Adipocyte (in vitro differentiated cells): ENCODE results near the gene PYROXD2.
"Not testable (repeated sequence)": the region's sequence is repeated elsewhere in the genome, so short reads cannot be mapped to it uniquely, and the experiment has no call there.

Source experiments
- DNase-seq: peaks from one replicate; pipeline ENCODE4 v3.0.0-alpha.2; 2015; ENCODE audit warnings: low read depth
- H3K27me3 ChIP-seq: replicated peaks from 2 replicates; pipeline ENCODE4 v1.7.0; 2013; ENCODE audit warnings: mild to moderate bottlenecking, low read length, moderate library complexity; ENCODE audit not compliant: control insufficient read depth, insufficient read depth
- H3K36me3 ChIP-seq: 2 replicates; pipeline ENCODE4 v1.7.0; 2013; ENCODE audit warnings: low read length, mild to moderate bottlenecking, moderate library complexity; ENCODE audit not compliant: control insufficient read depth, insufficient read depth, severe bottlenecking
- H3K4me1 ChIP-seq: 2 replicates; pipeline ENCODE4 v1.7.0; 2013; ENCODE audit warnings: mild to moderate bottlenecking, low read length, moderate library complexity; ENCODE audit not compliant: control insufficient read depth, insufficient read depth
- H3K4me3 ChIP-seq: 2 replicates; pipeline ENCODE4 v1.7.0; 2013; ENCODE audit warnings: mild to moderate bottlenecking, low read length, moderate library complexity
- H3K9ac ChIP-seq: 2 replicates; pipeline ENCODE4 v1.7.0; 2013; ENCODE audit warnings: mild to moderate bottlenecking, low read length, moderate library complexity
- H3K9me3 ChIP-seq: 2 replicates; pipeline ENCODE4 v1.7.0; 2013; ENCODE audit warnings: mild to moderate bottlenecking, low read length, moderate library complexity; ENCODE audit not compliant: control insufficient read depth

PYROXD2 gene

DNA sequence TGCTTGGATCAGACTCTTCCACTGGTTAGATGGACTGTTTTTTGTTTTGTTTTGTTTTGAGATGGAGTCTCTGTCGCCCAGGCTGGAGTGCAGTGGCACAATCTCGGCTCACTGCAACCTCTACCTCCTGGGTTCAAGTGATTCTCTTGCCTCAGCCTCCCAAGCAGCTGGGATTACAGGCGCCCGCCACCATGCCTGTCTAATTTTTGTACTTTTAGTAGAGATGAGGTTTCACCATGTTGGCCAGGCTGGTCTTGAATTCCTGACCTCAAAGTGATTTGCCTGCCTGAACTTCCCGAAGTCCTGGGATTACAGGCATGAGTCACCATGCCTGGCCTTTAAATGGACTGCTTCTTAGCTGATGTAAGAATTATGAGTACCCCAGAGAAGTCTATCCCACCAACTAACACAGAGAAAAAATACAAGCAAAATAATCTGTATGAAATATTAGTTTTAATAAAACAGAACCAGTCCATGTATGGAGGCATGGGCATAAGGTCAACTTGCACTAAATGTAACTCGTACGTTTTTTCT, 31.8 kb downstream of the PYROXD2 start:
- not testable (repeated sequence) for H3K36me3 ChIP-seq, H3K4me3 ChIP-seq, H3K27me3 ChIP-seq, H3K9ac ChIP-seq, H3K9me3 ChIP-seq
- H3K4me1 ChIP-seq = peaks cover 15% of the 10 kb centered on the region
- peak; percentile 50 for DNase-seq

DNA sequence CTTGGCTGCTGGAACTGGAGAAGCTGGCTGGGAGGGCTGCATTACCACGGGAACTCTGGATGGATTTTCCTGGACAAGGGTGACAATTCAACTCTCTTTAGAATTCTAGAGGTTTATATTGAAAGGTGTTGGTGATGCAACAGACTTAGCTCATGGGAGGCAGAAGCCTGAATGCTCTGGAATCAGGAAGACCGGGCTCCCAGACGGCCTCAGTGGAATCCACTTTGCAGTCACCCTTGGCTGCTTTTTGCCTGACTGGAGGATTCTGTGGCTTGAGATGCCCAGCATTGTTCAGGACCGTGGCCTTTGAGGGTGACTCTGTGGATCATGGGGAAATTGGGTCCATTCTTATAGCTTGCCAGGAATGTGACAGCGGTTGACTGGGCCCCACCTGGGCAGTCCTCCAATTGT, 32.3 kb downstream of the PYROXD2 start:
- DNase-seq = no peak
- Histone ChIP-seq H3K27me3 (no peaks in the 10 kb centered on the region), H3K9me3 (no peaks in the 10 kb centered on the region), H3K4me3 (no peak overlapping the region), H3K9ac (no peak overlapping the region), H3K4me1 (peaks cover 15% of the 10 kb centered on the region), H3K36me3 (no peaks in the 10 kb centered on the region)

DNA sequence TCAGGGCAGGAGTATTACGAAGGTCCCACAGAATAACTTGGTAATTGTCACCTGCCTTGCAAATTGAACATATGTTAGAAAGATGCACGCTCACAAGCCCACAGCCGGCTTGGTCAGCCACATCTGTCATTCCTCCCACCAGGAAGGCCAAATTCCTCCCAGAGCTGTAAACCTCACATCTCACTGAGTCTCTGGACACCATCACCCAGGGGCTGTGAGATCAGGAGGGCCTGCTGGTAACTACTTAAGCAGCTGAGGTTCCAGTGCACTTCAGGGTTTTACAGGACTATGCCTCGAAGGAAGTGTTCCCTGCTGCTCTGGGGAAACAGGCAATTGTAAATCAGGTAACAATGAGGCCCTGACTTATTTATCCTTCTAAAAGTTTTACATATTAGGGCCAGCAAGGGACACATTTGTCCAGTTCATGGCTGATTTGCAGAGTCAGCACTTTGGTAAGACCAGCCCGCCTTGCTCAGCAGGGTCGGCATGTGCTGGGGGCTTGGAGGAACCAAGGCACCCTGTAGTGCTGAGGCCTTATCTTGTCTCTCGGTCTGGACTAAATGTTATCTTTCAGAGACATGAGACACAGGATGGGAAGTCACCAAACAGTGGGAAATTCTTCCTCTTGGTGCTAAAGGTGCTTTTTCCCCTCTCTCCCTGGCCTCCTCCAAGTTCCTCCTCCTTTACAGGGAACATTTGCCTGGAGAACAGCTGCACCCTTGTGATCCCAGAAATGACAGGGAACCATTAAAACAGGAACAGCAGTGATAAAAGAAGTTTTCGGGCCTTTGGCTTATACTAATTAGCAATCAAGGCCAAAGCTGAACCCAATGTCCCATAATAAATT, 34.3 kb downstream of the PYROXD2 start:
- no peak for DNase-seq
- Histone ChIP-seq H3K9ac (no peak overlapping the region), H3K4me3 (no peak overlapping the region), H3K4me1 (peaks cover 15% of the 10 kb centered on the region), H3K9me3 (no peaks in the 10 kb centered on the region), H3K27me3 (no peaks in the 10 kb centered on the region), H3K36me3 (no peaks in the 10 kb centered on the region)

DNA sequence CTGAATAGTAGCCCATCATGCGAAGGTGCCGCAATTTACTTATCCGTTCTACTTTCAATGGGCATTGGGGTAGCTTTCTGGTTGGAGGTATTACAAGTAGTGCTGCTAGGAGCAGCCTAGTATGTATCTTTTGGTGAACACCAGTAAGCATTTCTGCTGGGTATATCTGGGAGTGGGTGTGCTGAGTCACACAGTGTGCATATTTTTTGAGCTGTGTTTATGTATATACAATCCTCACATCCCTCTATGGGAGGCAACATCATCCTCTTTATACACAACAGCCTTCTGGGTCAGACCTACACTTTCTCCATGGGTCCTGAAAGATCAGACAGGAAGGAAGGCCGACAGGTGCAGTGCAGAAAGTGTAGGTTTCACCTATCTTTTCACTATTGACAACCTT, 36.3 kb downstream of the PYROXD2 start:
- H3K36me3 ChIP-seq = no peaks in the 10 kb centered on the region
- H3K4me3 ChIP-seq = no peak overlapping the region
- no peaks in the 10 kb centered on the region for H3K27me3 ChIP-seq
- no peak overlapping the region for H3K9ac ChIP-seq
- no peaks in the 10 kb centered on the region for H3K9me3 ChIP-seq
- H3K4me1 ChIP-seq = peaks cover 25% of the 10 kb centered on the region
- peak; percentile 36 for DNase-seq

- Histone ChIP-seq H3K9ac (no peak overlapping the region), H3K4me1 (peaks cover 14% of the 10 kb centered on the region), H3K36me3 (no peaks in the 10 kb centered on the region), H3K9me3 (no peaks in the 10 kb centered on the region), H3K4me3 (no peak overlapping the region), H3K27me3 (no peaks in the 10 kb centered on the region)
- DNase-seq = no peak
These were observed 37.4 kb downstream of the PYROXD2 start for GRCh38 chr10:98377536-98377935.

DNA sequence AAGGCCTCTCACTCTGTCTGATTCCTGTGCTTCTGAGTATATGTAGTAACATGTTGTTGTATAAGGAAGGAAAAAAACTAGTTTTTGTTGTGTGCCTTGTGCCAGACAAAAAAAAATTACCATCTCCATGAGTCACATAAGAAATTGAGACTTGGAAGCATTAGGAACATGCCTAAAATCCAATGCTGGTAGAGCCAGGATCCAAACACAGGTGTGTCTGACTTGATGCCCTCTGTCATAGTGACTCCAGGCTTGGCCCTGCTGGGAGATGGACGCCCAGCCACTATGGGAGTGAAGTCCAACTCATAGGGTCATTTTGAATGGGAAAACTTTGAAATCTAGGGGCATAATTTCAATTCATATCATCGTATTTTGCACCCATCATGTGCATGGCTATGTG, 38.0 kb downstream of the PYROXD2 start:
- H3K4me1 ChIP-seq = peaks cover 11% of the 10 kb centered on the region
- DNase-seq = no peak
- no peaks in the 10 kb centered on the region for H3K9me3 ChIP-seq
- H3K4me3 ChIP-seq = no peak overlapping the region
- H3K36me3 ChIP-seq = no peaks in the 10 kb centered on the region
- H3K9ac ChIP-seq = no peak overlapping the region
- H3K27me3 ChIP-seq = no peaks in the 10 kb centered on the region

DNA sequence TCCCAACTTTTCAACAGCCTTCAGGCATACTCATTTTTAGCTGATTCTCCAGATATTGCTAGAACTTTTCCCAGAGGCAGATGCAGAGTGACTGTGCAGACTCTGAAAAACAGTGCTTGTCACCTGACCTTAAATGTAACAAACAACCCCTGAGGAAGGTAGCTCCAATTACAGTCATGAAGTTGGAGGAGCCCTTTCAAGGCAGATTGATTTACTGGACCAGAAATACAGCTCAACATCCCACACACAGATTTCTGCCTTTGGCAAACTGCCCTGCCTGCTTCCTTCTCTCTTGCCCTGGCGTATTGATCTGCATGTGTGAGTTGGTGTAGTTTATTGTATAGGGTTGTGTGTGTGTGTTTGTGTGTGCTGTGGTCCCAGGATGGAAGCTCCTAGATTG, 38.5 kb downstream of the PYROXD2 start:
- DNase-seq = no peak
- H3K27me3 ChIP-seq = no peaks in the 10 kb centered on the region
- H3K4me1 ChIP-seq = peaks cover 14% of the 10 kb centered on the region
- H3K36me3 ChIP-seq = no peaks in the 10 kb centered on the region
- H3K9me3 ChIP-seq = no peaks in the 10 kb centered on the region
- no peak overlapping the region for H3K4me3 ChIP-seq
- H3K9ac ChIP-seq = no peak overlapping the region

GRCh38 chr10:98374217-98374985, 40.6 kb downstream of the PYROXD2 start:
- no peaks in the 10 kb centered on the region for H3K9me3 ChIP-seq

GRCh38 chr10:98373260-98374040, 41.5 kb downstream of the PYROXD2 start:
- DNase-seq = no peak
- Histone ChIP-seq H3K4me1 (peaks cover 25% of the 10 kb centered on the region), H3K36me3 (no peaks in the 10 kb centered on the region), H3K4me3 (no peak overlapping the region), H3K9ac (no peak overlapping the region), H3K27me3 (no peaks in the 10 kb centered on the region), H3K9me3 (no peaks in the 10 kb centered on the region)

More at GRCh38 chr10:98374217-98374985, 40.6 kb downstream of the PYROXD2 start:
- Histone ChIP-seq H3K4me1 (peaks cover 25% of the 10 kb centered on the region), H3K9ac (no peak overlapping the region), H3K4me3 (no peak overlapping the region), H3K36me3 (no peaks in the 10 kb centered on the region), H3K27me3 (no peaks in the 10 kb centered on the region)
- peak; percentile 44 for DNase-seq

DNA sequence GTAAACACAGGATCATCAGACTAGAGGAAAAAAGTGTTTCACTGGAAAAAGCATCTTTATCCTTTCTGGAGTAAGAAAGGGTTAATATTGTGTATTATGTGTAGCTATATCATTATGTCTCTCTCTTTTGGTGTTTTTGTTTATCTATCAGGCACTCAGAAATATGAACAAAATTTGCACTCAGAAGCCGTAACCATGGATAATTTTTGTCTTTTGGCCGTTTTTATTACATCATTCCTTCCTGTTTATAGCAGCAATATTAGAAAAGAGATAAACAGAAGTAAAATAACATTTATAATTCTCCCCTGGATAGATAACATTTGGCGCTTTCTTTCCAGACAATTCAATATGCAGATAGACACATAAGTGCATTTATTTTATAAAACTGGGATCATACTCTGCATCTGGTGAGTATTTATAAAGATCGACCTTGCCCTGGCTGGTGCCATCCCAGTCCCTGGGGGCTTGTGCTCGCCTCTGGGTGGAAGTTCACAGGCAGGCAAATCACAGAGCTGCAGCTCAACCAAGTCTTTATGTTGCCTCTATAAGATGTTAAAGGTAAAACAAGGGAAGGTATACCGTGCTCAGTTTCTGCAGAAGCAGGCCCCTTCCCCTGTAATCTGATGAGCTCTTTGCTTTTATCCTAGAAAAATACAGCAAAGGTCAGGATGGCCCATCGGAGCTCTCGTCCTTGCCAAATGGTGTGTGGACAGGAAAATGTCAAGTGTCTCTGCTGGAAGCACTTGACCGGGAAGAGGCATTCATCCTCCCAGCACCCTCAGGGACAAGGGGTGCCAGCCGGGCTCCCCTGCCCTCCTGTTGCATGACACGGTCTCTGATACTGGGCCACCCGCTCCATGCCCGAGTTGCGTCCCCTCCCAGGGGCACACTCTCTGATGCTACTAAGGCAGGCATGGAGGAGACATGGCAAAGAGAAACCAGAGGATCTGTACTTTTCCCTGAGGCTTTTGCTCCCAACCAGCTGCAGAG, 43.9 kb downstream of the PYROXD2 start:
- no peak for DNase-seq
- Histone ChIP-seq H3K4me1 (peaks cover 25% of the 10 kb centered on the region), H3K4me3 (no peak overlapping the region), H3K36me3 (no peaks in the 10 kb centered on the region), H3K9ac (peak overlapping the region; percentile 30), H3K27me3 (peaks cover 7% of the 10 kb centered on the region), H3K9me3 (no peaks in the 10 kb centered on the region)
